Neuron (in vitro differentiated cells): Measurements from ENCODE around the gene PEBP1.
"Not testable (repeated sequence)": the region's sequence is repeated elsewhere in the genome, so short reads cannot be mapped to it uniquely, and the experiment has no call there.

Experiments
- H2AFZ ChIP-seq: one replicate; pipeline ENCODE4 v1.6.1; 2013; ENCODE audit warnings: low read depth, mild to moderate bottlenecking, inconsistent platforms, low read length, moderate library complexity
- H3K27me3 ChIP-seq: one replicate; pipeline ENCODE4 v1.6.1; 2013; ENCODE audit warnings: low read length; ENCODE audit not compliant: insufficient read depth
- H3K36me3 ChIP-seq: one replicate; pipeline ENCODE4 v1.6.1; 2013; ENCODE audit warnings: low read length; ENCODE audit not compliant: insufficient read depth
- H3K4me1 ChIP-seq: one replicate; pipeline ENCODE4 v1.6.1; 2013; ENCODE audit warnings: low read length; ENCODE audit not compliant: insufficient read depth
- H3K4me3 ChIP-seq: 2 replicates; pipeline ENCODE4 v1.5.1; 2013; ENCODE audit warnings: mild to moderate bottlenecking, low read length, moderate library complexity
- H3K9me3 ChIP-seq: one replicate; pipeline ENCODE4 v1.6.1; 2013; ENCODE audit warnings: low read length

The PEBP1 gene

GRCh38 chr12:118119449-118119879 is 16.5 kb upstream of the PEBP1 start:
- peaks cover 10% of the 10 kb centered on the region for H3K9me3 ChIP-seq
- H2AFZ ChIP-seq, result no peak overlapping the region
- peaks cover 7% of the 10 kb centered on the region for H3K36me3 ChIP-seq
- H3K4me3 ChIP-seq, result no peak overlapping the region
- H3K27me3 ChIP-seq, result no peaks in the 10 kb centered on the region
- peaks cover 5% of the 10 kb centered on the region for H3K4me1 ChIP-seq

- Histone ChIP-seq H3K4me3 (no peak overlapping the region), H3K36me3 (peaks cover 9% of the 10 kb centered on the region), H3K27me3 (no peaks in the 10 kb centered on the region), H2AFZ (no peak overlapping the region), H3K4me1 (peaks cover 5% of the 10 kb centered on the region), H3K9me3 (peaks cover 2% of the 10 kb centered on the region)
Observed at GRCh38 chr12:118120579-118121363, 15.2 kb upstream of the PEBP1 start.

GRCh38 chr12:118122264-118122663 is 13.7 kb upstream of the PEBP1 start:
- Histone ChIP-seq H2AFZ (no peak overlapping the region), H3K4me3 (no peak overlapping the region), H3K27me3 (no peaks in the 10 kb centered on the region), H3K9me3 (no peaks in the 10 kb centered on the region), H3K36me3 (peaks cover 8% of the 10 kb centered on the region), H3K4me1 (peaks cover 5% of the 10 kb centered on the region)

DNA sequence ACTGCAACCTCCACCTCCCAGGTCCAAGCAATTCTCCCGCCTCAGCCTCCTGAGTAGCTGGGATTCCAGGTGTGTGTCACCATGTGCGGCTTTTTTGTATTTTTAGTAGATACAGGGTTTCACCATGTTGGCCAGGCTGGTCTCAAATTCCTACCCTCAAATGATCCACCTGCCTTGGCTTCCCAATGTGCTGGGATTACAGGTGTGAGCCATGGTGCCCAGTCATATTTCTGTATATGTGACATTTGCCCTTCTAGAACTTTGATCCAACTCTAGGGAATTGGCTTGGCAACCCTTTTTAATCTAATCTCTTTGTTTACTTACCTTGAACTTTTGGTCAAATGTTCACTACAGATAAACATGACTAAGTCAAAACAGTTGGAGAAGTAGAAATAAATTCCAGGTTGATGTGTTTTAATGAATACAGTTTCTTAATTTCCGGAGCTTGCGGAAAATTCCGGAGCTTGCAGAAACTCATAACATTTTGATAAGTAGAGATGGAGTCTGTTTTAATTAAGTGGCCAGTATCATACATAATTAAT is 11.5 kb upstream of the PEBP1 start:
- peaks cover 5% of the 10 kb centered on the region for H3K4me1 ChIP-seq
- H3K27me3 ChIP-seq, result no peaks in the 10 kb centered on the region
- peaks cover 8% of the 10 kb centered on the region for H3K36me3 ChIP-seq
- H2AFZ ChIP-seq, result no peak overlapping the region
- no peak overlapping the region for H3K4me3 ChIP-seq
- no peaks in the 10 kb centered on the region for H3K9me3 ChIP-seq

DNA sequence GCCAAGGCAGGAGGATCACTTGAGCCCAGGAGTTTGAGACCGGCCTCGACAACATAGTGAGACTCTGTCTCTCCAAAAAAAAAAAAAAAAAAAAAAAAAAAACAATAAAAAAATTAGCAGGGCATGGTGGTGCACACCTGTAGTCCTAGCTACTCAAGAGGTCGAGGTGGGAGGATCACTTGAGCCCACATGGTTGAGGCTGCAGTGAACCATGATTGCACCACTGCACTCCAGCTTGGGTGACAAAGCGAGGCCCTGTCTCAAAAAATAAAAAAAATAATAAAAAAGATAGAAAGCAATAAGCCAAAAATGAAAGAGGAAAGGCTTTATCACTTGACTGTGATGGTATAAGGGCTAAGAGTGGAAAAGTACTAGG is 10.2 kb upstream of the PEBP1 start:
- Histone ChIP-seq H3K27me3 (no peaks in the 10 kb centered on the region), H3K36me3 (peaks cover 8% of the 10 kb centered on the region), H3K4me3 (no peak overlapping the region), H2AFZ (no peak overlapping the region), H3K9me3 (no peaks in the 10 kb centered on the region), H3K4me1 (peaks cover 5% of the 10 kb centered on the region)

- H2AFZ ChIP-seq, result no peak overlapping the region
- H3K4me3 ChIP-seq, result no peak overlapping the region
- peaks cover 1% of the 10 kb centered on the region for H3K4me1 ChIP-seq
- H3K9me3 ChIP-seq, result no peaks in the 10 kb centered on the region
- peaks cover 8% of the 10 kb centered on the region for H3K36me3 ChIP-seq
- H3K27me3 ChIP-seq, result no peaks in the 10 kb centered on the region
Observed at GRCh38 chr12:118126119-118126757, 9.7 kb upstream of the PEBP1 start.

- H3K36me3 ChIP-seq, result peaks cover 8% of the 10 kb centered on the region
- no peaks in the 10 kb centered on the region for H3K9me3 ChIP-seq
- no peak overlapping the region for H2AFZ ChIP-seq
Observed at GRCh38 chr12:118127867-118128266, 8.1 kb upstream of the PEBP1 start.

GRCh38 chr12:118129436-118129835 is 6.5 kb upstream of the PEBP1 start:
- H2AFZ ChIP-seq, H3K9me3 ChIP-seq, H3K4me1 ChIP-seq, H3K4me3 ChIP-seq, H3K27me3 ChIP-seq, H3K36me3 ChIP-seq: not testable (repeated sequence)

More at GRCh38 chr12:118127867-118128266, 8.1 kb upstream of the PEBP1 start:
- H3K4me1 ChIP-seq, result no peaks in the 10 kb centered on the region
- H3K27me3 ChIP-seq, result no peaks in the 10 kb centered on the region
- no peak overlapping the region for H3K4me3 ChIP-seq

- no peaks in the 10 kb centered on the region for H3K9me3 ChIP-seq
Observed at GRCh38 chr12:118136559-118137003, 657 bp downstream of the PEBP1 start.

DNA sequence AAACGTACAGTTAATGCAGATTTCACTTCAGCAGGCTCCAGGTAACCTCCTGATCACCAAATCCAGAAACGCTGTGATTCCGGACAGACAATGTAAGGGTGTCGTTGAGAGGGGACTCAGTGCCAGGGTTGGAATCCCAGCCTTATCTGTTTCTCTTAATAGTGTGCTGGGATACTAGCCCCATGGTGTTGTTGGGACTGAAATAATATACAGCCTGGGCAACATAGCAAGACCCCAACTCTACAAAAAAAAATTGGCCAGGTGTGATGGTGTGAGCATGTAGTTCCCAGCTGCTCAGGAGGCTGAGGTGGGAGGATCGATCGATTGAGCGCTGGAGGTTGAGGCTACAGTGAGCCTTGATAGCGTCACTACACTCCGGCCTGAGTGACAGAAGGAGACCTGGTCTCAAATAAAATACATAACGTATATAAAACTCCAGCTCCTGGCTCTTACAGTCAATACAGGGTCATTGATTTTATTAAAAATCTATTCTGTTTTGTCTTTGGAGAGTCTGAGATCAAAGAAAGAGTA is 1.3 kb downstream of the PEBP1 start:
- no peaks in the 10 kb centered on the region for H3K27me3 ChIP-seq
- H3K9me3 ChIP-seq, result no peaks in the 10 kb centered on the region
- peaks cover 7% of the 10 kb centered on the region for H3K4me1 ChIP-seq
- peaks cover 42% of the 10 kb centered on the region for H3K36me3 ChIP-seq
- no peak overlapping the region for H2AFZ ChIP-seq
- H3K4me3 ChIP-seq, result peak overlapping the region; percentile 86

More at GRCh38 chr12:118136559-118137003, 657 bp downstream of the PEBP1 start:
- peaks cover 7% of the 10 kb centered on the region for H3K4me1 ChIP-seq
- no peaks in the 10 kb centered on the region for H3K27me3 ChIP-seq
- peak overlapping the region; percentile 86 for H3K4me3 ChIP-seq
- peaks cover 38% of the 10 kb centered on the region for H3K36me3 ChIP-seq
- H2AFZ ChIP-seq, result peak overlapping the region; percentile 90

GRCh38 chr12:118140825-118141224 is 4.9 kb downstream of the PEBP1 start:
- H3K4me1 ChIP-seq, result peaks cover 5% of the 10 kb centered on the region
- no peaks in the 10 kb centered on the region for H3K27me3 ChIP-seq
- no peak overlapping the region for H3K4me3 ChIP-seq
- H2AFZ ChIP-seq, result no peak overlapping the region
- peaks cover 73% of the 10 kb centered on the region for H3K36me3 ChIP-seq
- H3K9me3 ChIP-seq, result no peaks in the 10 kb centered on the region

DNA sequence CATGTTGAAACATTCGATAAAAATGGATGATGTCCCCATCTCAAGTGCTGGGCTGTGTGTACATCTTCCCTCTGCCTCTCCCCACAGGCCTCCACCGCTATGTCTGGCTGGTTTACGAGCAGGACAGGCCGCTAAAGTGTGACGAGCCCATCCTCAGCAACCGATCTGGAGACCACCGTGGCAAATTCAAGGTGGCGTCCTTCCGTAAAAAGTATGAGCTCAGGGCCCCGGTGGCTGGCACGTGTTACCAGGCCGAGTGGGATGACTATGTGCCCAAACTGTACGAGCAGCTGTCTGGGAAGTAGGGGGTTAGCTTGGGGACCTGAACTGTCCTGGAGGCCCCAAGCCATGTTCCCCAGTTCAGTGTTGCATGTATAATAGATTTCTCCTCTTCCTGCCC is 8.6 kb downstream of the PEBP1 start:
- H3K9me3 ChIP-seq, result no peaks in the 10 kb centered on the region
- no peaks in the 10 kb centered on the region for H3K27me3 ChIP-seq
- no peak overlapping the region for H3K4me3 ChIP-seq
- peaks cover 77% of the 10 kb centered on the region for H3K36me3 ChIP-seq
- no peak overlapping the region for H2AFZ ChIP-seq
- H3K4me1 ChIP-seq, result no peaks in the 10 kb centered on the region

- no peaks in the 10 kb centered on the region for H3K4me1 ChIP-seq
- no peaks in the 10 kb centered on the region for H3K9me3 ChIP-seq
- no peak overlapping the region for H2AFZ ChIP-seq
- H3K27me3 ChIP-seq, result no peaks in the 10 kb centered on the region
- peaks cover 71% of the 10 kb centered on the region for H3K36me3 ChIP-seq
- no peak overlapping the region for H3K4me3 ChIP-seq
Observed at GRCh38 chr12:118145113-118145797, 9.3 kb downstream of the PEBP1 start.
